ENCODE data around the gene KIF26A.

DNA sequence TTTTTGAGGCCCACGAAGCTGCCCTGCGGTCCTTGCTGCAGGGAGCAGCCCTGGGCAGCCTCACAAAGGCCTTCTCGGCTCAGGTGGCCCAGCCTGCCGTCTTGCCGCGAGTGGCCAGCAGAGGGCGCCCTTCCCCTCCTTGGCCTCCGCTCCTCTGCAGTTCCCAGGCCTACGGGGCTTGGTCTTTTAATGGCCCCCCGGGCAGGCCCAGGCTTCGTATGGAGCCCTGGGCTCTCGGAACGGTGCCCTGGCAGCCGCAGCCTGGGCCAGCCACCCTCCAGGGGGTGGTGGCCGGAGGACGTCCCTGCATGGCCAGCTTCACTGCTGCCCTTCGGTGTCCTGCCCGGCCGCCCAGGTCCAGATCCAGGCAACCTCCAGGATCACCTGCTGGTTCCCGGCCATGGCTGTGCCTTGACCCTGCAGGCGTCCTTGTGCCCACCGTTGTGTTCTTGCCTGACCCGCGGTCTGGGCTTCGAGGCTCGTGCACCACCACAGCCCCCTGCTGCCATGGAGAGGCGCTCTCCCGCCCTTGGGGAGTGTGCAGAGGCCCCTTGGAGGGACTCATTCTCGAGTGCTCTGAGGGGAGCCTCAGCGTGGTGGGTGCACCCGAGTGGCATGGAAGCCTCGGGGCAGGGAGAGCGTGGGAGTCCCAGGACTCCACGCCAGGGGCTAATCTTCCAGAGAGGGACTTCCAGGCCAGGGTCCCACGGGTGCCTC, 43.5 kb upstream of the KIF26A start:
- TF ChIP-seq POLR2A (IDR thresholded peaks at IDR 0.05; ENCODE audit: low read length) = no peak
- TF ChIP-seq GATA1 (IDR thresholded peaks at IDR 0.05; ENCODE audit: low read depth, low read length) = no peak
